HepG2 (cell line): ENCODE measurements around the gene DPPA2. TPM values are rescaled to one million over a fixed set of nuclear protein-coding genes. Genes with fewer than 3 reads are reported as not detected.

Experiments
- ATAC-seq: fragments of 200-7000 bp; cut with Tn5 transposase; 3 replicates; pipeline ENCODE4 v1.9.1; 2020; ENCODE audit warnings: mild to moderate bottlenecking, moderate library complexity
- BruUV-seq: library from RNA; stranded (reverse); fragments of 400-500 nt; replicated peaks from 2 replicates; lab custom pipeline; 2021; lab: Mats Ljungman, UMichigan
- CTCF ChIA-PET: fragments of 300-600 bp; formaldehyde crosslinking; extraction: SDS; loops from one replicate; lab custom pipeline; 2021; ENCODE audit warnings: low total read pairs, inconsistent platforms, low intra/inter-chr PET ratio; lab: Yijun Ruan, JAX
- POLR2A ChIA-PET: fragments of 350-600 bp; sonication (Branson Sonifier 250); formaldehyde crosslinking; loops from one replicate; lab custom pipeline; 2020; ENCODE audit warnings: antibody characterized with exemption, inconsistent platforms; lab: Yijun Ruan, JAX
- DNase-seq: peaks from one replicate; pipeline ENCODE4 v3.0.0-alpha.2; 2015; ENCODE audit warnings: low spot score
- FAIRE-seq: peaks from 3 replicates; lab custom pipeline; 2011; peaks lifted over from hg19 to GRCh38; lab: Jason Lieb, UNC
- H2AFZ ChIP-seq: one replicate; pipeline ENCODE4 v1.6.1; 2011; ENCODE audit warnings: low read length, inconsistent platforms
- H3K27ac ChIP-seq: fragments of 300-600 bp; 3 replicates; pipeline ENCODE4 v1.8.0; 2011; ENCODE audit warnings: mixed run types, mild to moderate bottlenecking, mixed read lengths, low read length, inconsistent platforms; ENCODE audit not compliant: insufficient read depth; ENCODE audit errors: extremely low read length
- H3K27me3 ChIP-seq, 2 experiments: fragments of 200-600 bp in 1 of 2; 2 replicates in 1 of 2; 3 replicates in 1 of 2; pipeline versions ENCODE4 v1.6.0 to v1.8.0; 2011; ENCODE audit warnings: low read length in 2 of 2, mild to moderate bottlenecking in 2 of 2, moderate library complexity in 2 of 2, inconsistent platforms in 1 of 2; ENCODE audit not compliant: insufficient read depth in 2 of 2, control insufficient read depth in 1 of 2
- H3K36me3 ChIP-seq, 2 experiments: fragments of 200-600 bp in 1 of 2; replicated peaks in 1 of 2; 2 replicates in 1 of 2; 3 replicates in 1 of 2; pipeline versions ENCODE4 v1.5.1 to v1.8.0; 2011; ENCODE audit warnings: low read length in 2 of 2, inconsistent platforms in 1 of 2; ENCODE audit not compliant: insufficient read depth in 2 of 2, control insufficient read depth in 1 of 2
- H3K4me1 ChIP-seq: 2 replicates; pipeline ENCODE4 v1.5.1; 2012; ENCODE audit warnings: low read length, inconsistent platforms; ENCODE audit not compliant: insufficient read depth
- H3K4me2 ChIP-seq: 2 replicates; pipeline ENCODE4 v1.6.0; 2011; ENCODE audit warnings: low read depth, low read length, inconsistent platforms
- H3K4me3 ChIP-seq, 3 experiments: fragments of 200-600 bp in 1 of 3; sonication (generic), shearing (Covaris generic) in 1 of 3; replicated peaks in 1 of 3; 2 replicates each; pipeline ENCODE4 v1.5.1; 2011 to 2016; ENCODE audit warnings: low read length in 3 of 3, inconsistent platforms in 2 of 3, low read depth in 2 of 3, mild to moderate bottlenecking in 2 of 3, control low read depth in 1 of 3, mixed read lengths in 1 of 3; ENCODE audit not compliant: insufficient read depth in 1 of 3
- H3K79me2 ChIP-seq: one replicate; pipeline ENCODE4 v1.6.1; 2011; ENCODE audit warnings: low read length, inconsistent platforms; ENCODE audit not compliant: insufficient read depth
- H3K9ac ChIP-seq: 2 replicates; pipeline ENCODE4 v1.6.0; 2011; ENCODE audit warnings: mild to moderate bottlenecking, low read depth, low read length, inconsistent platforms; ENCODE audit not compliant: insufficient read depth
- H3K9me3 ChIP-seq: 2 replicates; pipeline ENCODE4 v1.5.1; 2012; ENCODE audit warnings: mild to moderate bottlenecking, low read length
- H4K20me1 ChIP-seq: 2 replicates; pipeline ENCODE4 v1.6.0; 2011; ENCODE audit warnings: inconsistent platforms, mild to moderate bottlenecking, low read length, moderate library complexity; ENCODE audit not compliant: insufficient read depth
- MXD3 ChIP-seq: IDR thresholded peaks from 2 replicates; pipeline ENCODE4 v1.6.1; 2016; ENCODE audit warnings: mild to moderate bottlenecking, missing biosample characterization, missing genetic modification reagents
- YY1 ChIP-seq: IDR thresholded peaks from 2 replicates; pipeline ENCODE4 v1.6.1; 2011; ENCODE audit warnings: low read length, low read depth, moderate library complexity, mild to moderate bottlenecking; ENCODE audit not compliant: insufficient read depth, insufficient replicate concordance
- ZMYM2 ChIP-seq: sonication (generic); formaldehyde crosslinking; IDR thresholded peaks from 2 replicates; pipeline ENCODE4 v1.8.0; 2022; ENCODE audit warnings: mild to moderate bottlenecking, missing genetic modification reagents
- ZNF33A ChIP-seq: sonication (generic); formaldehyde crosslinking; IDR thresholded peaks from 2 replicates; pipeline ENCODE4 v1.5.1; 2020; ENCODE audit warnings: missing genetic modification reagents, mild to moderate bottlenecking, moderate library complexity, borderline replicate concordance
- ZNF629 ChIP-seq: sonication (generic); formaldehyde crosslinking; conservative IDR thresholded peaks from 2 replicates; pipeline ENCODE4 v1.5.0; 2020; ENCODE audit warnings: missing genetic modification reagents
- ZSCAN22 ChIP-seq: sonication (generic); formaldehyde crosslinking; IDR thresholded peaks from 2 replicates; pipeline ENCODE4 v1.4.0; 2020; ENCODE audit warnings: mild to moderate bottlenecking, missing genetic modification reagents
- ZZZ3 ChIP-seq: sonication (generic); formaldehyde crosslinking; IDR thresholded peaks from 2 replicates; pipeline ENCODE4 v1.4.0; 2020; ENCODE audit warnings: missing genetic modification reagents, mild to moderate bottlenecking, borderline replicate concordance
- WGBS: methylation state at CpG from one replicate; pipeline ENCODE4 v1.1.6; 2017; ENCODE audit warnings: low lambda C conversion rate; 5-methylcytosine and 5-hydroxymethylcytosine counted together
- in situ Hi-C: cut with HindIII; loops from 2 replicates; pipeline ENCODE4 v1.10.0; 2017; ENCODE audit warnings: low pct_unique_long_range_greater_than_20kb; ENCODE audit not compliant: extremely low pct_ligation_motif_present
- intact Hi-C: fragments of 100-400 bp; cut with micrococcal nuclease; formaldehyde crosslinking; loops from one replicate; pipeline ENCODE4 v1.10.0; 2022; ENCODE audit not compliant: unreplicated experiment
- polyA plus RNA-seq, 8 experiments: library from polyadenylated mRNA; depleted of rRNA in 3 of 8; stranded (reverse) in 7 of 8; unstranded in 1 of 8; fragments of >200 nt; fragmentation: Illumina TruSeq in 4 of 8; extraction: Trizol in 4 of 8; gene quantifications; 2 replicates each; pipeline versions ENCODE4 v1.2.1 to v1.2.3, GENCODE V29; 2011 to 2016; ENCODE audit warnings: low read depth in 4 of 8, missing spikeins in 1 of 8, mixed read lengths in 1 of 8; ENCODE audit not compliant: insufficient read depth in 1 of 8
- total RNA-seq, 5 experiments: library from RNA; depleted of rRNA; stranded (reverse); fragments of >200 nt; fragmentation: Illumina TruSeq; extraction: Trizol; gene quantifications; 2 replicates each; pipeline ENCODE4 v1.2.3, GENCODE V29; 2016; ENCODE audit warnings: low read depth in 1 of 5
- TF ChIP-seq, protein P1 (sequence below): IDR thresholded peaks from 2 replicates; pipeline ENCODE4 v1.6.1; 2016; ENCODE audit warnings: missing genetic modification reagents, missing compliant biosample characterization

The DPPA2 gene
- total and polyA plus RNA-seq, 2 of the 13 experiments (the other 11 are each of a cell fraction or from before 2014, with no cell fraction given) = not detected

- POLR2A ChIA-PET = no interaction called here
- DNase-seq = no peak
- no peak overlapping the region for H3K4me2 ChIP-seq
- no peak overlapping the region for H3K27ac ChIP-seq
- H3K4me1 ChIP-seq = no peaks in the 10 kb centered on the region
- no TSS peak for BruUV-seq
- no peaks in the 10 kb centered on the region for H3K27me3 ChIP-seq
- no peaks in the 10 kb centered on the region for H3K36me3 ChIP-seq
- intact Hi-C loops (no loop called here), in situ Hi-C loops (no loop called here)
- no peaks in the 10 kb centered on the region for H4K20me1 ChIP-seq
- TF ChIP-seq ZZZ3 = no peak
- TF ChIP-seq, protein P1, sequence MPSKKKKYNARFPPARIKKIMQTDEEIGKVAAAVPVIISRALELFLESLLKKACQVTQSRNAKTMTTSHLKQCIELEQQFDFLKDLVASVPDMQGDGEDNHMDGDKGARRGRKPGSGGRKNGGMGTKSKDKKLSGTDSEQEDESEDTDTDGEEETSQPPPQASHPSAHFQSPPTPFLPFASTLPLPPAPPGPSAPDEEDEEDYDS (CRISPR knock-in tag) = no peak
- no peak for TF ChIP-seq MXD3 (CRISPR knock-in tag)
- TF ChIP-seq ZNF33A (CRISPR knock-in tag) = no peak
- TF ChIP-seq ZNF629 = no peak
- no peak for TF ChIP-seq YY1
- H2AFZ ChIP-seq = no peak overlapping the region
- H3K9me3 ChIP-seq = no peaks in the 10 kb centered on the region
- no peak for FAIRE-seq
- 83% methylated on average over 1 of the region's 1 CpG for WGBS
- no peak overlapping the region for H3K9ac ChIP-seq
- no peak overlapping the region for H3K4me3 ChIP-seq
- no peak for ATAC-seq
- CTCF ChIA-PET = no interaction called here
- H3K79me2 ChIP-seq = no peaks in the 10 kb centered on the region
Measured at GRCh38 chr3:109268181-109268580, 48.1 kb downstream of the DPPA2 start.

GRCh38 chr3:109265295-109265694 is 51.0 kb downstream of the DPPA2 start:
- FAIRE-seq (no peak), DNase-seq (no peak), ATAC-seq (no peak)
- Histone ChIP-seq H3K4me2 (no peak overlapping the region), H3K9ac (no peak overlapping the region), H3K36me3 (no peaks in the 10 kb centered on the region), H3K27me3 (no peaks in the 10 kb centered on the region; a peak in 1 of 5 replicates), H3K4me1 (no peaks in the 10 kb centered on the region), H3K4me3 (no peak overlapping the region), H4K20me1 (no peaks in the 10 kb centered on the region), H3K27ac (no peak overlapping the region), H3K9me3 (no peaks in the 10 kb centered on the region), H3K79me2 (no peaks in the 10 kb centered on the region), H2AFZ (no peak overlapping the region)
- in situ Hi-C loops = no loop called here
- no peak for TF ChIP-seq ZMYM2 (CRISPR knock-in tag)
- no peak for TF ChIP-seq ZSCAN22 (CRISPR knock-in tag)
- CTCF ChIA-PET = no interaction called here
- intact Hi-C loops = no loop called here
- POLR2A ChIA-PET = no interaction called here
- WGBS = 8% methylated on average over 2 of the region's 2 CpGs
- BruUV-seq = no TSS peak
